Colonic mucosa (tissue), 4 donors: ENCODE measurements around the gene RTL5. TPM values are rescaled to one million over a fixed set of nuclear protein-coding genes. Genes with fewer than 3 reads are reported as not detected.

Experiments used
- DNase-seq: peaks from one replicate; pipeline ENCODE4 v3.0.0-alpha.2; 2020
- H3K27ac ChIP-seq: fragments of 200-600 bp; one replicate; pipeline ENCODE4 v1.8.0; 2021
- H3K27me3 ChIP-seq: fragments of 200-600 bp; one replicate; pipeline ENCODE4 v1.8.0; 2021
- H3K36me3 ChIP-seq: fragments of 200-600 bp; one replicate; pipeline ENCODE4 v1.8.0; 2021
- H3K4me1 ChIP-seq: fragments of 200-600 bp; one replicate; pipeline ENCODE4 v1.8.0; 2021; ENCODE audit warnings: mild to moderate bottlenecking
- H3K4me3 ChIP-seq: fragments of 200-600 bp; one replicate; pipeline ENCODE4 v1.8.0; 2021
- H3K9ac ChIP-seq, 2 donors: one replicate each; pipeline ENCODE4 v1.7.0; 2013; ENCODE audit warnings: control low read depth in 2 of 2, low read depth in 2 of 2, low read length in 2 of 2
- H3K9me3 ChIP-seq: fragments of 200-600 bp; one replicate; pipeline ENCODE4 v1.8.0; 2021
- intact Hi-C: fragments of 100-400 bp; cut with DNase I; formaldehyde crosslinking; loops from one replicate; pipeline ENCODE4 v1.14.1; 2022
- total RNA-seq, 2 donors: library from RNA; stranded (reverse); fragmentation: NEBNext Ultra II Directional in 1 of 2; extraction: Animal tissue kit (Norgen Biotek cat#: 25700) in 1 of 2; gene quantifications; one replicate each; pipeline ENCODE4 v1.2.1, GENCODE V29; 2021
- TF ChIP-seq, protein P1 (sequence below): fragments of 200-600 bp; IDR thresholded peaks from one replicate; pipeline ENCODE4 v1.8.0; 2022; ENCODE audit warnings: antibody characterized with exemption, mild to moderate bottlenecking
- donor health status: healthy.
- donor health status: DM: no; HTN: no; CAD: no.
- donor health status: DM: no; HTN: no; CAD: no.

The RTL5 gene
- total RNA-seq, 2 donors from 2014 or later: 1.2 to 2.1 TPM

DNA sequence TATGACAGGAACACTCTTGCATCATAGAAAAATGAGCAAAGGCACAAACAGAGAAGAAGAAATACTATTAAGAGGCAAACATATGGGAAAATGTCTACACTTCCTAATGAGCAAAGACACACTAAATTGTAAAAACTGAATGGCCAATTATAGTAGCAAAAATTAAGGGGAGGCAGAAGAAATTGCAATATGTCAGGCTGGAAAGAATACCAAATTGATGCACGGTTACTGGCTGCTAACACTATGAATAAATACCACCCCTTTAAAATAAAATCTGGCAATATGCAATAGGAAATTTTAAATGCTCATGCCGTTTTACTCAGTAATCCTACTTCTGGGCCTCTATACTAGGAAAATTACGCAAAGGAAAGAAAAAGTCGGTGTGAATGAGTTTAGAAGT lies 33.8 kb upstream of the RTL5 start:
- Histone ChIP-seq H3K9me3 (no peaks in the 10 kb centered on the region), H3K9ac (no peak overlapping the region), H3K27me3 (no peaks in the 10 kb centered on the region), H3K27ac (no peak overlapping the region), H3K4me3 (no peak overlapping the region), H3K36me3 (no peaks in the 10 kb centered on the region), H3K4me1 (no peaks in the 10 kb centered on the region)
- DNase-seq: no peak
- intact Hi-C loops: no loop called here
- TF ChIP-seq, protein P1, sequence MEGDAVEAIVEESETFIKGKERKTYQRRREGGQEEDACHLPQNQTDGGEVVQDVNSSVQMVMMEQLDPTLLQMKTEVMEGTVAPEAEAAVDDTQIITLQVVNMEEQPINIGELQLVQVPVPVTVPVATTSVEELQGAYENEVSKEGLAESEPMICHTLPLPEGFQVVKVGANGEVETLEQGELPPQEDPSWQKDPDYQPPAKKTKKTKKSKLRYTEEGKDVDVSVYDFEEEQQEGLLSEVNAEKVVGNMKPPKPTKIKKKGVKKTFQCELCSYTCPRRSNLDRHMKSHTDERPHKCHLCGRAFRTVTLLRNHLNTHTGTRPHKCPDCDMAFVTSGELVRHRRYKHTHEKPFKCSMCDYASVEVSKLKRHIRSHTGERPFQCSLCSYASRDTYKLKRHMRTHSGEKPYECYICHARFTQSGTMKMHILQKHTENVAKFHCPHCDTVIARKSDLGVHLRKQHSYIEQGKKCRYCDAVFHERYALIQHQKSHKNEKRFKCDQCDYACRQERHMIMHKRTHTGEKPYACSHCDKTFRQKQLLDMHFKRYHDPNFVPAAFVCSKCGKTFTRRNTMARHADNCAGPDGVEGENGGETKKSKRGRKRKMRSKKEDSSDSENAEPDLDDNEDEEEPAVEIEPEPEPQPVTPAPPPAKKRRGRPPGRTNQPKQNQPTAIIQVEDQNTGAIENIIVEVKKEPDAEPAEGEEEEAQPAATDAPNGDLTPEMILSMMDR: no peak

DNA sequence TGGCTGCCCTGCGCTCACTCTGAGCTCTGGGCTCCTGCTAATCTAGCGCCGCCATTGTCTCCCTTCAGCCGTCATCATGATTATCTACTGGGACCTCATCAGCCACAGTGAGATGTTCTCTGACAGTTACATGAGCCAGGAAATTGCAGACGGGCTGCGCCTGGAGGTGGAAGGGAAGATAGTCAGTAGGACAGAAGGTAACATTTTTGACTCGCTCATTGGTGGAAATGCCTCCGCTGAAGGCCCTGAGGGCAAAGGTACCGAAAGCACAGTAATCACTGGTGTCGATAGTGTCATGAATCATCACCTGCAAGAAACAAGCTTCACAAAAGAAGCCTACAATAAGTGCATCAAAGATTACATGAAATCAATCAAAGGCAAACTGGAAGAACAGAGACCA lies 28.1 kb upstream of the RTL5 start:
- no peaks in the 10 kb centered on the region for H3K9me3 ChIP-seq
- no peaks in the 10 kb centered on the region for H3K4me1 ChIP-seq
- H3K9ac ChIP-seq: no peak overlapping the region
- H3K36me3 ChIP-seq: no peaks in the 10 kb centered on the region
- TF ChIP-seq, protein P1: no peak
- no peak for DNase-seq
- no peak overlapping the region for H3K27ac ChIP-seq
- H3K27me3 ChIP-seq: no peaks in the 10 kb centered on the region
- intact Hi-C loops: no loop called here
- no peak overlapping the region for H3K4me3 ChIP-seq

DNA sequence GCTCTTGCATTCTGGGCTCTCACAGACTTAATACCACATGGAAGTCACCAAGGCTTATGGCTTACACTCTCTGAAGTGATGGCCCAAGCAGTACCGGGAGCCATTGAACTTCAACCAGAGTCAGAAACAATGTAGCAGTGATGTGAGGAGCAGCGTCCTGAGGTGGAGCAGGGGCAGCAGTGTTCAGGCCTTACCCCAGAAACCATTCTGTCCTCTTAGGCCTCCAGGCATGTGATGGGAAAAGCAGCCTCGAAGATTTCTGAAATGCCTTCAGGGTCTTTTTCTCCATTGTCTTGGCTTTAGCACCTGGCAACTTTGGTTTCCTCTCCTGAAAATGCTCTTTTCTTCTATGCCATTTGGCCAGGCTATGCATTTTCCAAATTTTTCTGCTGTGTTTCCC lies 27.1 kb upstream of the RTL5 start:
- no peak for DNase-seq
- H3K27me3 ChIP-seq: no peaks in the 10 kb centered on the region
- no peak overlapping the region for H3K9ac ChIP-seq
- H3K4me1 ChIP-seq: no peaks in the 10 kb centered on the region
- intact Hi-C loops: no loop called here
- TF ChIP-seq, protein P1: no peak
- H3K9me3 ChIP-seq: no peaks in the 10 kb centered on the region
- no peak overlapping the region for H3K4me3 ChIP-seq
- H3K27ac ChIP-seq: no peak overlapping the region
- no peaks in the 10 kb centered on the region for H3K36me3 ChIP-seq

DNA sequence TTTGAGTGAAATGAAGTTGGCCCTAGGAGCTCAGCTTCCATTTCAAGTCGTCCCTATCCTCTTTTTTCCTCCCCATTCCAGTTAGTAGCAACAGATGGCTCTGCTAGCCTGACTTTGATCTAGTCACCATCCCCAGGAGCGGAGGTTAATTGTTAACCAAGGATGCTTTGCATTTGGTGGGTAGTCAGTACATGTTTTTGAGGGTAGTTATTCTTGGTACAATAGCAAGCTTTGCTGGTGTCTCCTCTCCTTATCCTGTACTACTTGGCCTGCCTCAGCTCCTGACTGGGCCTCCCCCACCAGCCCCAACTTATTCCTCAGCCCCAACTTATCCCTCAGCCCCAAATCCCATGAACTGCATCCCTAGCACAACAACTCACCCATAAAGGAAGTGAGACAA lies 14.8 kb upstream of the RTL5 start:
- no peak overlapping the region for H3K27ac ChIP-seq
- H3K36me3 ChIP-seq: no peaks in the 10 kb centered on the region
- no peak for DNase-seq
- intact Hi-C loops: no loop called here
- TF ChIP-seq, protein P1: no peak
- H3K27me3 ChIP-seq: no peaks in the 10 kb centered on the region
- H3K4me3 ChIP-seq: no peak overlapping the region
- no peaks in the 10 kb centered on the region for H3K4me1 ChIP-seq
- H3K9me3 ChIP-seq: no peaks in the 10 kb centered on the region
- H3K9ac ChIP-seq: no peak overlapping the region

DNA sequence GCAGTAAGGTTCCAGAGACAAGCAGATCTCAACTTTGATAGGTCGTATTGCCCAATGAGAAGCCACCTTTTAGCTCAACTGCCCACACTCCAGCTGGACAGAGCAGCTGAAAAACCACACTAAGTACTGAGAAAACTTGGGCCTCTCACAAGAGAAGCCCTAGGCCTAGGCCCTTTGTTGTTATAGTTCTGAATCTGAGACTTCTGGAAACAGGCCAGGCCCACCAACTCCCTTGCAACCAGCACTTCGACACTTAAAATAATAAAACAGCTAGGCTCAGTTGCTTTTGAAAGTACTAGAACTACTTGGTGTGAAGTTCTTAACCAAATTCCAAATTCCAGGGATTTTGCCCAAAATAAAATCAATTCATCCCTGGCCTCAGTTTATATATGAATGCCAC lies 13.5 kb upstream of the RTL5 start:
- Histone ChIP-seq H3K36me3 (no peaks in the 10 kb centered on the region), H3K4me1 (no peaks in the 10 kb centered on the region), H3K9ac (no peak overlapping the region), H3K27me3 (no peaks in the 10 kb centered on the region), H3K9me3 (no peaks in the 10 kb centered on the region), H3K4me3 (no peak overlapping the region), H3K27ac (no peak overlapping the region)
- no peak for DNase-seq
- TF ChIP-seq, protein P1: no peak
- intact Hi-C loops: no loop called here

DNA sequence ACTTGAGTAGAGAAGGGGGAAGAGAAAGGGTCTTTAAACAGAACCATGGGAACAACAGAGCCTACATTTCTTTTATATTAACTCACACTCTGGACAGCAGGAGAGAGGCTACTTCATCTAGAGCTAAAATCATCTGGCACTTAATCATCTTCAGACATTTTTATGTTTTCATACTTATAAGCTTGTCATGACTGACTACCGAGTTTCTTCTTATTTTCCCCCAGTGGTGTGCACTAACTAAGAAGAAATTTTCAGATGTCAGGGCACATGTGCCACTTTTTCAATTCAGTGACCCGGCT lies 11.8 kb upstream of the RTL5 start:
- Histone ChIP-seq H3K9ac (no peak overlapping the region), H3K9me3 (no peaks in the 10 kb centered on the region), H3K4me3 (no peak overlapping the region), H3K36me3 (no peaks in the 10 kb centered on the region), H3K27ac (no peak overlapping the region), H3K27me3 (no peaks in the 10 kb centered on the region), H3K4me1 (no peaks in the 10 kb centered on the region)
- no peak for DNase-seq
- TF ChIP-seq, protein P1: no peak
- intact Hi-C loops: no loop called here
